SK-N-SH (cell line): ENCODE measurements around the gene XXYLT1. TPM values are rescaled to one million over a fixed set of nuclear protein-coding genes. Genes with fewer than 3 reads are reported as not detected.

Experiments used
- CTCF ChIA-PET: fragments of 300-600, 350-600 bp; formaldehyde crosslinking; extraction: SDS; loops from one replicate; lab custom pipeline; 2021; lab: Yijun Ruan, JAX
- POLR2A ChIA-PET: fragments of 350-600 bp; sonication (Branson Sonifier 250); formaldehyde crosslinking; extraction: SDS; loops from one replicate; lab custom pipeline; 2020; ENCODE audit warnings: antibody characterized with exemption, inconsistent platforms; lab: Yijun Ruan, JAX
- DNase-seq: peaks from one replicate; pipeline ENCODE4 v3.0.0; 2012
- H2AFZ ChIP-seq: fragments of 200-600 bp; sonication (generic); 2 replicates; pipeline ENCODE4 v1.8.1; 2016; ENCODE audit warnings: antibody characterized with exemption, mild to moderate bottlenecking, low read depth
- H3F3A ChIP-seq: fragments of 200-600 bp; sonication (generic); replicated peaks from 2 replicates; pipeline ENCODE3; 2016; ENCODE audit warnings: antibody characterized with exemption, mild to moderate bottlenecking; ENCODE audit not compliant: insufficient read depth
- H3K27ac ChIP-seq, 2 experiments: fragments of 200-500 bp in 1 of 2; fragments of 200-600 bp in 1 of 2; sonication (Bioruptor generic) in 1 of 2; sonication (generic), shearing (Covaris generic) in 1 of 2; 2 replicates each; pipeline versions ENCODE4 v1.5.1 to v1.6.1; 2014 to 2016; ENCODE audit warnings: low read depth in 2 of 2, inconsistent platforms in 1 of 2, low read length in 1 of 2, mild to moderate bottlenecking in 1 of 2, mixed read lengths in 1 of 2
- H3K27me3 ChIP-seq: fragments of 200-600 bp; sonication (generic), shearing (Covaris generic); 2 replicates; pipeline ENCODE4 v1.6.1; 2016; ENCODE audit warnings: mixed run types; ENCODE audit not compliant: insufficient read depth
- H3K36me3 ChIP-seq, 2 experiments: fragments of 200-500 bp in 1 of 2; fragments of 200-600 bp in 1 of 2; sonication (Bioruptor generic) in 1 of 2; sonication (generic) in 1 of 2; replicated peaks in 1 of 2; 2 replicates each; pipeline versions ENCODE3 to v1.5.1; 2014 to 2016; ENCODE audit warnings: low read length in 1 of 2, mild to moderate bottlenecking in 1 of 2; ENCODE audit not compliant: insufficient read depth in 2 of 2, control insufficient read depth in 1 of 2
- H3K4me1 ChIP-seq, 2 experiments: fragments of 200-500 bp in 1 of 2; fragments of 200-600 bp in 1 of 2; sonication (Bioruptor generic) in 1 of 2; sonication (generic), shearing (Covaris generic) in 1 of 2; 2 replicates each; pipeline versions ENCODE4 v1.5.1 to v1.6.1; 2014 to 2016; ENCODE audit warnings: low read depth in 1 of 2, low read length in 1 of 2, mixed run types in 1 of 2; ENCODE audit not compliant: insufficient read depth in 2 of 2, control insufficient read depth in 1 of 2
- H3K4me2 ChIP-seq: fragments of 200-600 bp; sonication (generic), shearing (Covaris generic); 2 replicates; pipeline ENCODE4 v1.6.1; 2017; ENCODE audit warnings: mixed run types
- H3K4me3 ChIP-seq, 2 experiments: fragments of 200-500 bp in 1 of 2; fragments of 200-600 bp in 1 of 2; sonication (Bioruptor generic) in 1 of 2; sonication (generic), shearing (Covaris generic) in 1 of 2; 2 replicates each; pipeline versions ENCODE4 v1.5.1 to v1.8.1; 2014 to 2016; ENCODE audit warnings: low read depth in 2 of 2, inconsistent platforms in 1 of 2, low read length in 1 of 2, mild to moderate bottlenecking in 1 of 2, mixed read lengths in 1 of 2, moderate library complexity in 1 of 2
- H3K79me2 ChIP-seq: fragments of 200-600 bp; sonication (generic); 2 replicates; pipeline ENCODE4 v1.8.1; 2017; ENCODE audit warnings: mild to moderate bottlenecking; ENCODE audit not compliant: insufficient read depth
- H3K9ac ChIP-seq: fragments of 200-600 bp; sonication (generic); 2 replicates; pipeline ENCODE4 v1.6.1; 2017; ENCODE audit warnings: mixed run types
- H3K9me2 ChIP-seq: fragments of 200-600 bp; sonication (generic); 2 replicates; pipeline ENCODE4 v1.6.1; 2017; ENCODE audit warnings: mixed run types
- H3K9me3 ChIP-seq: fragments of 200-600 bp; sonication (generic); 2 replicates; pipeline ENCODE4 v1.6.1; 2017; ENCODE audit warnings: mixed run types, mild to moderate bottlenecking, moderate library complexity
- H4K20me1 ChIP-seq: fragments of 200-600 bp; sonication (generic); 2 replicates; pipeline ENCODE4 v1.6.1; 2017; ENCODE audit warnings: mild to moderate bottlenecking, mixed run types; ENCODE audit not compliant: insufficient read depth
- CTCF ChIP-seq: fragments of 200-600 bp; sonication (generic); IDR thresholded peaks from 2 replicates; pipeline ENCODE4 v1.6.1; 2017; ENCODE audit warnings: antibody characterized with exemption, mild to moderate bottlenecking, moderate library complexity
- GABPA ChIP-seq: IDR thresholded peaks from 2 replicates; pipeline ENCODE4 v1.4.0; 2012; ENCODE audit warnings: low read depth, mild to moderate bottlenecking
- GATA2 ChIP-seq: sonication (generic); formaldehyde crosslinking; IDR thresholded peaks from 2 replicates; pipeline ENCODE4 v1.5.0; 2020; ENCODE audit warnings: mild to moderate bottlenecking, missing genetic modification reagents
- JUND ChIP-seq: IDR thresholded peaks from 2 replicates; pipeline ENCODE4 v1.4.0; 2012
- MAX ChIP-seq: IDR thresholded peaks from 2 replicates; pipeline ENCODE4 v1.4.0; 2012; ENCODE audit warnings: low read depth
- SMC3 ChIP-seq: IDR thresholded peaks from 2 replicates; pipeline ENCODE4 v1.6.1; 2012; ENCODE audit warnings: low read depth, low read length, improper control_type of control experiment
- TAF1 ChIP-seq: IDR thresholded peaks from 2 replicates; pipeline ENCODE4 v1.6.1; 2012; ENCODE audit warnings: low read depth, mild to moderate bottlenecking, low read length, moderate library complexity, borderline replicate concordance
- USF1 ChIP-seq: IDR thresholded peaks from 2 replicates; pipeline ENCODE4 v1.4.0; 2012; ENCODE audit warnings: low read depth, borderline replicate concordance
- YY1 ChIP-seq: IDR thresholded peaks from 2 replicates; pipeline ENCODE4 v1.4.0; 2012; ENCODE audit warnings: low read depth, mild to moderate bottlenecking
- ZBTB33 ChIP-seq: IDR thresholded peaks from 2 replicates; pipeline ENCODE4 v1.4.0; 2012; ENCODE audit warnings: low read depth, borderline replicate concordance
- WGBS: methylation state at CpG from one replicate; pipeline ENCODE4 v1.1.6; 2017; ENCODE audit warnings: low lambda C conversion rate; 5-methylcytosine and 5-hydroxymethylcytosine counted together
- polyA plus RNA-seq, 3 experiments: library from polyadenylated mRNA; depleted of rRNA; stranded (reverse); fragments of >200 nt; gene quantifications; 2 replicates each; pipeline ENCODE4 v1.2.3, GENCODE V29; 2012
- TF ChIP-seq, protein P1 (sequence below): fragments of 150-350 bp; IDR thresholded peaks from 2 replicates; pipeline ENCODE4 v1.6.1; 2017; ENCODE audit warnings: antibody characterized with exemption, low read length, low read depth, borderline replicate concordance

XXYLT1 gene
- polyA plus RNA-seq, 1 of the 3 experiments (the other 2 are of a cell fraction): 22.6 TPM

DNA sequence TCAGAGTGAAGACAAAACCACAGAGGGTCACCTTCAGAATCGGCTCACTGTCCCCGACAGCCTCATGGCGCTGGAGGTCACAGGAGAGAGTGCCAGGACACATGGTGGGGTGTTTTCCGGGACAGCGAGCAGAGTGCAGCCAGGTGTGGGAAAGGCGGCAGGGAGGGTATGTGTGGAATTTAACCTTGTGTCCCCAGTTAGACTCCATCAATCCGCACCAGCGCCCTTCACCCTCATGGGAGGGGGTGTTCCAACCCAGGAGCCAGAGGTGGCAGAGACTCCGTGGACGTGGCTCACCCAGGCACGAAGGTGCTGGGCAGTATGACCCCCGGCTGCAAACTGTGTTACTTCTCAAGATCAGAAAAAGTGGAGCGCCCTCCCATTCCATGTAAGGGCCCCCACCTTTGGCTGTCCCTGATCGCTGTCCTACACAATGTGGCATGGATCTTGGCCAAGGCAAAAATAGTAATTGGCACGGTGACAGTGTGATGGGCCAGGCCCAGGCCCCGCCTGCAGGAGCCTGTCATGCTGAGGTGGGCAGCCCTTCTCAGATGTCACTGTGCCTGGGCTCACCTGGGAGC lies 190.3 kb downstream of the XXYLT1 start (continued):
- no peak for TF ChIP-seq SMC3

DNA sequence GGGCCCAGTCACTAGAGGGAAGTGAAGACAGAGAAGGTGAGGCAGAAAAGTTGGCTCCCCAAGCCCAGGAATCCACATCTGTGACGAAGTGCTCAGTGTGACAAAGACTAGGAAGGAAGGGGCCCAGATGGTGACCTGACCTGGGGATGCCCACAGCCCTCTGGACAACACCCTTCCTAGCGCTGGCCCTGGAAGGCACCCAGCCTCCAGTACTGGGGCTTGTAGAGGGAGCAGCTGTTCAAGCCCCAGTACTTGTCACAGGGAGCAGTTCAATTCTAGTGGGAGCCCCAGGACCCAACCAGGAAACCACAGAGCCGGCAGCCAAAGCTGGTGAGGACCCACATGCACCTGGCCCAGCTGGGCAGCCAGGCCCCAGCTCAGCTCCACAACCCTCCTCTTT lies 190.8 kb downstream of the XXYLT1 start:
- DNase-seq: no peak
- no peak overlapping the region for H3K27ac ChIP-seq
- no peak overlapping the region for H3K4me3 ChIP-seq
- POLR2A ChIA-PET: no interaction called here
- no peaks in the 10 kb centered on the region for H3K9me2 ChIP-seq
- WGBS: 90% methylated on average over 1 of the region's 3 CpGs
- peaks cover 0 to 67% of the 10 kb centered on the region in 2 experiments; a peak in 1 of 4 replicates for H3K4me1 ChIP-seq
- no peaks in the 10 kb centered on the region for H3K36me3 ChIP-seq
- H3K79me2 ChIP-seq: no peaks in the 10 kb centered on the region
- no peak overlapping the region for H3K4me2 ChIP-seq
- H3K27me3 ChIP-seq: no peaks in the 10 kb centered on the region
- CTCF ChIA-PET: interaction anchor here (0.7 to 1.0 kb wide), 3 partner anchors 20 to 317 kb away, joined by 3 to 4 read pairs (median 3); no protein-coding TSS in a partner anchor
- H2AFZ ChIP-seq: no peak overlapping the region
- no peaks in the 10 kb centered on the region for H4K20me1 ChIP-seq
- no peak overlapping the region for H3K9ac ChIP-seq
- H3F3A ChIP-seq: no peaks in the 10 kb centered on the region
- H3K9me3 ChIP-seq: no peaks in the 10 kb centered on the region
- TF ChIP-seq TAF1 (no peak), USF1 (no peak), YY1 (no peak), JUND (no peak), ZBTB33 (no peak), MAX (no peak), GABPA (no peak), GATA2 (CRISPR knock-in tag) (no peak), SMC3 (no peak), CTCF (no peak)
- TF ChIP-seq, protein P1, sequence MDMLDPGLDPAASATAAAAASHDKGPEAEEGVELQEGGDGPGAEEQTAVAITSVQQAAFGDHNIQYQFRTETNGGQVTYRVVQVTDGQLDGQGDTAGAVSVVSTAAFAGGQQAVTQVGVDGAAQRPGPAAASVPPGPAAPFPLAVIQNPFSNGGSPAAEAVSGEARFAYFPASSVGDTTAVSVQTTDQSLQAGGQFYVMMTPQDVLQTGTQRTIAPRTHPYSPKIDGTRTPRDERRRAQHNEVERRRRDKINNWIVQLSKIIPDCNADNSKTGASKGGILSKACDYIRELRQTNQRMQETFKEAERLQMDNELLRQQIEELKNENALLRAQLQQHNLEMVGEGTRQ: no peak
- TF ChIP-seq, all 33 proteins: peak for 0
